ENCODE results near the gene IL2RA. TPM values are rescaled to one million over a fixed set of nuclear protein-coding genes. Genes with fewer than 3 reads are reported as not detected.

Gene IL2RA
- total and polyA plus RNA-seq, 2 donors (not counting 3 experiments of a cell fraction or from before 2014, with no cell fraction given) = not detected

GRCh38 chr10:6070660-6071059, 8.5 kb upstream of the IL2RA start:
- BruUV-seq (replicated peaks) = no TSS peak
- Histone ChIP-seq H3K9me3 (replicated peaks; ENCODE audit: control insufficient read depth, insufficient read depth, low read length) (no peaks in the 10 kb centered on the region), H3K36me3 (ENCODE audit: control insufficient read depth in 2 of 2, extremely low read depth in 1 of 2, insufficient read depth in 2 of 2, low read length in 2 of 2) (no peaks in the 10 kb centered on the region), H4K20me1 (replicated peaks; ENCODE audit: control insufficient read depth, extremely low read depth, insufficient read depth, low read length) (no peaks in the 10 kb centered on the region), H3K9me1 (replicated peaks; ENCODE audit: control insufficient read depth, extremely low read depth, insufficient read depth, low read length) (no peaks in the 10 kb centered on the region), H3K4me3 (replicated peaks in 1 of 3; ENCODE audit: insufficient read depth in 1 of 3, low read depth in 1 of 3, low read length in 3 of 3) (no peak overlapping the region), H2AFZ (ENCODE audit: low read depth, low read length) (no peak overlapping the region), H3K4me2 (ENCODE audit: insufficient read depth, low read length) (no peak overlapping the region), H3K27me3 (ENCODE audit: control insufficient read depth in 2 of 2, insufficient read depth in 2 of 2, low read length in 2 of 2) (peaks cover 4 to 6% of the 10 kb centered on the region in 2 experiments), H3K27ac (ENCODE audit: insufficient read depth, low read depth, low read length) (no peak overlapping the region), H3K9ac (replicated peaks; ENCODE audit: extremely low read depth, insufficient read depth, low read length) (no peak overlapping the region), H3K4me1 (ENCODE audit: control insufficient read depth, extremely low read depth, insufficient read depth, low read length) (no peaks in the 10 kb centered on the region), H3K79me2 (ENCODE audit: control insufficient read depth, insufficient read depth, low read length) (no peaks in the 10 kb centered on the region)
- no peak for TF ChIP-seq MYC (IDR thresholded peaks at IDR 0.05; ENCODE audit: low read depth, low read length)
- no peak for TF ChIP-seq EZH2 (IDR thresholded peaks at IDR 0.05; ENCODE audit: borderline replicate concordance, low read depth, low read length, severe bottlenecking)
- no peak for TF ChIP-seq POLR2AphosphoS5 (IDR thresholded peaks at IDR 0.05; ENCODE audit: insufficient read depth, low read depth, low read length)
- no peak for TF ChIP-seq JUN (IDR thresholded peaks at IDR 0.05; ENCODE audit: borderline replicate concordance, insufficient read depth, insufficient read length, low read depth)
- no peak for TF ChIP-seq MAX (IDR thresholded peaks at IDR 0.05; ENCODE audit: insufficient read depth, insufficient read length)
- no peak for TF ChIP-seq POLR2A (IDR thresholded peaks at IDR 0.05; ENCODE audit: low read depth, low read length)
- no peak for TF ChIP-seq GATA2 (IDR thresholded peaks at IDR 0.05; ENCODE audit: insufficient read depth, insufficient read length, low read depth, low read length)
- TF ChIP-seq CTCF (IDR thresholded peaks at IDR 0.05; ENCODE audit: extremely low read depth in 1 of 2, insufficient read depth in 1 of 2, low read depth in 1 of 2, low read length in 2 of 2) = no peak
- no peak for TF ChIP-seq FOS (IDR thresholded peaks at IDR 0.05; ENCODE audit: borderline replicate concordance, insufficient read depth, low read length)
- ChIA-PET CTCF (no interaction called here), POLR2A (no interaction called here)
- FAIRE-seq = no peak
- intact Hi-C loops (cut with micrococcal nuclease) = no loop called here
- dilution Hi-C loops (cut with MboI; ENCODE audit: extremely low pct_ligation_motif_present, low sequenced_read_pairs) = no loop called here
- DNase-seq (ENCODE audit: low read depth, low spot score) = no peak

Measured in endothelial cell of umbilical vein (primary cell).